GM12873 (cell line): ENCODE measurements around the gene DSTN.

Source experiments
- CTCF ChIP-seq: IDR thresholded peaks from 2 replicates; pipeline ENCODE4 v1.5.1; 2012; ENCODE audit warnings: low read depth, mild to moderate bottlenecking, moderate library complexity, low read length, control low read depth; ENCODE audit not compliant: insufficient read depth; ENCODE audit errors: missing control alignments

DSTN gene

GRCh38 chr20:17621229-17621968, 51.5 kb downstream of the DSTN start:
- no peak for TF ChIP-seq CTCF

- TF ChIP-seq CTCF, result no peak
Observed at GRCh38 chr20:17622086-17622850, 52.4 kb downstream of the DSTN start.

GRCh38 chr20:17622851-17623508, 53.1 kb downstream of the DSTN start:
- no peak for TF ChIP-seq CTCF

- TF ChIP-seq CTCF, result no peak
Observed at GRCh38 chr20:17624070-17624469, 54.2 kb downstream of the DSTN start.

GRCh38 chr20:17624551-17625245, 54.8 kb downstream of the DSTN start:
- no peak for TF ChIP-seq CTCF

GRCh38 chr20:17625246-17626051, 55.6 kb downstream of the DSTN start:
- no peak for TF ChIP-seq CTCF
